H9 (cell line): ENCODE results near the gene IL17A. TPM values are rescaled to one million over a fixed set of nuclear protein-coding genes. Genes with fewer than 3 reads are reported as not detected.

Experiments
- DNase-seq: peaks from one replicate; pipeline ENCODE4 v3.0.0-alpha.2; 2017
- H2AFZ ChIP-seq: one replicate; pipeline ENCODE4 v1.6.1; 2013; ENCODE audit warnings: mild to moderate bottlenecking, low read length, control low read depth, moderate library complexity
- H2AK5ac ChIP-seq: 2 replicates; pipeline ENCODE4 v1.6.1; 2013; ENCODE audit warnings: low read length, control low read depth, mixed read lengths; ENCODE audit not compliant: insufficient read length
- H2BK120ac ChIP-seq: one replicate; pipeline ENCODE4 v1.6.1; 2013; ENCODE audit warnings: low read depth, mild to moderate bottlenecking, low read length, control low read depth, inconsistent platforms; ENCODE audit not compliant: poor library complexity, severe bottlenecking
- H2BK12ac ChIP-seq: 2 replicates; pipeline ENCODE4 v1.6.1; 2013; ENCODE audit warnings: low read length, control low read depth, mixed read lengths, low read depth; ENCODE audit not compliant: insufficient read length
- H2BK15ac ChIP-seq: 2 replicates; pipeline ENCODE4 v1.6.1; 2013; ENCODE audit warnings: low read depth, low read length, control low read depth
- H2BK20ac ChIP-seq: one replicate; pipeline ENCODE4 v1.6.1; 2013; ENCODE audit warnings: low read depth, mild to moderate bottlenecking, low read length, control low read depth, inconsistent platforms; ENCODE audit not compliant: poor library complexity, severe bottlenecking
- H2BK5ac ChIP-seq: 2 replicates; pipeline ENCODE4 v1.6.1; 2013; ENCODE audit warnings: low read length, control low read depth, mixed read lengths; ENCODE audit not compliant: insufficient read length
- H3K14ac ChIP-seq: 2 replicates; pipeline ENCODE4 v1.6.1; 2013; ENCODE audit warnings: low read length, control low read depth; ENCODE audit not compliant: insufficient read depth
- H3K18ac ChIP-seq: 2 replicates; pipeline ENCODE4 v1.6.1; 2013; ENCODE audit warnings: low read depth, mild to moderate bottlenecking, mixed read lengths, low read length, control low read depth; ENCODE audit not compliant: insufficient read length
- H3K23ac ChIP-seq: 2 replicates; pipeline ENCODE4 v1.6.1; 2013; ENCODE audit warnings: low read length, control low read depth, mixed read lengths, low read depth; ENCODE audit not compliant: insufficient read length
- H3K23me2 ChIP-seq: 2 replicates; pipeline ENCODE4 v1.6.1; 2013; ENCODE audit warnings: low read depth, mild to moderate bottlenecking, mixed read lengths, low read length, control low read depth; ENCODE audit not compliant: insufficient read length, poor library complexity, severe bottlenecking
- H3K27ac ChIP-seq: 2 replicates; pipeline ENCODE4 v1.5.1; 2013; ENCODE audit warnings: low read length, control low read depth, mixed read lengths, low read depth; ENCODE audit not compliant: insufficient read length
- H3K27me3 ChIP-seq: 2 replicates; pipeline ENCODE4 v1.6.1; 2013; ENCODE audit warnings: low read length, control low read depth, inconsistent platforms; ENCODE audit not compliant: insufficient read depth
- H3K4ac ChIP-seq: 2 replicates; pipeline ENCODE4 v1.6.1; 2013; ENCODE audit warnings: low read depth, mild to moderate bottlenecking, control low read depth, inconsistent platforms, low read length, moderate library complexity
- H3K4me1 ChIP-seq: 2 replicates; pipeline ENCODE4 v1.6.1; 2013; ENCODE audit warnings: low read length, control low read depth, inconsistent platforms; ENCODE audit not compliant: insufficient read depth
- H3K4me2 ChIP-seq: 2 replicates; pipeline ENCODE4 v1.6.1; 2013; ENCODE audit warnings: low read length, control low read depth, mixed read lengths; ENCODE audit not compliant: insufficient read length, insufficient read depth
- H3K56ac ChIP-seq: 2 replicates; pipeline ENCODE4 v1.6.1; 2013; ENCODE audit warnings: low read depth, mild to moderate bottlenecking, mixed read lengths, low read length, control low read depth; ENCODE audit not compliant: insufficient read length
- H3K79me1 ChIP-seq: 2 replicates; pipeline ENCODE4 v1.6.1; 2013; ENCODE audit warnings: low read depth, mild to moderate bottlenecking, moderate library complexity, low read length, control low read depth, inconsistent platforms; ENCODE audit not compliant: insufficient read depth, poor library complexity, severe bottlenecking
- H3K79me2 ChIP-seq: 2 replicates; pipeline ENCODE4 v1.6.1; 2013; ENCODE audit warnings: low read length, control low read depth, inconsistent platforms; ENCODE audit not compliant: insufficient read depth
- H3K9ac ChIP-seq: 2 replicates; pipeline ENCODE4 v1.6.1; 2013; ENCODE audit warnings: low read length, control low read depth, mixed read lengths; ENCODE audit not compliant: insufficient read length; ENCODE audit errors: extremely low read depth
- H3K9me3 ChIP-seq: one replicate; pipeline ENCODE4 v1.6.1; 2013; ENCODE audit warnings: low read depth, low read length, inconsistent platforms; ENCODE audit not compliant: control insufficient read depth
- H3T11ph ChIP-seq: one replicate; pipeline ENCODE4 v1.6.1; 2013; ENCODE audit warnings: mild to moderate bottlenecking, low read length, control low read depth, inconsistent platforms
- H4K20me1 ChIP-seq: one replicate; pipeline ENCODE4 v1.6.1; 2013; ENCODE audit not compliant: control insufficient read depth, insufficient read length, insufficient read depth
- H4K5ac ChIP-seq: 2 replicates; pipeline ENCODE4 v1.6.1; 2013; ENCODE audit warnings: low read depth, mild to moderate bottlenecking, mixed read lengths, low read length, control low read depth; ENCODE audit not compliant: insufficient read length
- H4K8ac ChIP-seq: replicated peaks from 2 replicates; pipeline ENCODE4 v1.6.1; 2013; ENCODE audit warnings: low read length, control low read depth, mixed read lengths, low read depth; ENCODE audit not compliant: insufficient read length
- H4K91ac ChIP-seq: 2 replicates; pipeline ENCODE4 v1.6.1; 2013; ENCODE audit warnings: low read depth, mild to moderate bottlenecking, moderate library complexity, mixed read lengths, low read length, control low read depth; ENCODE audit not compliant: insufficient read length
- H3K27ac Mint-ChIP-seq, 3 experiments: 2 replicates in 2 of 3; 3 replicates in 1 of 3; pipeline ENCODE4 v1.8.0; 2020 to 2021; ENCODE audit warnings: mixed read lengths in 3 of 3, mild to moderate bottlenecking in 1 of 3, moderate library complexity in 1 of 3
- H3K27me3 Mint-ChIP-seq: 2 replicates; pipeline ENCODE4 v1.8.0; 2021; ENCODE audit warnings: low read depth, mild to moderate bottlenecking, moderate library complexity, mixed read lengths
- H3K36me3 Mint-ChIP-seq, 3 experiments: 2 replicates in 2 of 3; 3 replicates in 1 of 3; pipeline ENCODE4 v1.8.0; 2020 to 2021; ENCODE audit warnings: low read depth in 3 of 3, mixed read lengths in 3 of 3; ENCODE audit not compliant: insufficient read depth in 1 of 3
- H3K4me1 Mint-ChIP-seq, 2 experiments: 2 replicates each; pipeline ENCODE4 v1.8.0; 2020; ENCODE audit warnings: mixed read lengths in 2 of 2
- H3K4me3 Mint-ChIP-seq, 2 experiments: 2 replicates in 1 of 2; 3 replicates in 1 of 2; pipeline ENCODE4 v1.8.0; 2020 to 2021; ENCODE audit warnings: mild to moderate bottlenecking in 2 of 2, mixed read lengths in 2 of 2, moderate library complexity in 1 of 2
- H3K9me3 Mint-ChIP-seq, 2 experiments: 2 replicates in 1 of 2; 3 replicates in 1 of 2; pipeline ENCODE4 v1.8.0; 2020; ENCODE audit warnings: mild to moderate bottlenecking in 2 of 2, mixed read lengths in 2 of 2, moderate library complexity in 1 of 2
- CTCF ChIP-seq: fragments of 200-600 bp; sonication (generic); conservative IDR thresholded peaks from 3 replicates; pipeline ENCODE4 v1.8.0; 2021; ENCODE audit warnings: antibody characterized with exemption, mild to moderate bottlenecking
- WGBS: extraction: QIAGEN DNeasy Blood & Tissue Kit; methylation state at CpG from one replicate; pipeline ENCODE4 v1.1.7; 2013; ENCODE audit warnings: missing lambda C conversion rate, low lambda C conversion rate, mixed read lengths; ENCODE audit not compliant: insufficient read length; ENCODE audit errors: extremely low coverage; 5-methylcytosine and 5-hydroxymethylcytosine counted together
- total RNA-seq: library from RNA; stranded (reverse); gene quantifications from 2 replicates; pipeline ENCODE4 v1.2.1, GENCODE V29; 2021

Gene IL17A
- total RNA-seq, 1 experiment from 2014 or later: not detected

GRCh38 chr6:52201046-52201445, 14.9 kb downstream of the IL17A start:
- Histone ChIP-seq H3K23me2 (no peaks in the 10 kb centered on the region), H3K4ac (no peak overlapping the region), H2BK15ac (no peak overlapping the region), H3K79me2 (no peaks in the 10 kb centered on the region), H3K27ac (no peak overlapping the region), H3K18ac (no peak overlapping the region), H2BK12ac (no peak overlapping the region), H2BK5ac (no peak overlapping the region), H4K20me1 (no peaks in the 10 kb centered on the region), H2AFZ (no peak overlapping the region), H3K14ac (no peak overlapping the region), H2BK20ac (no peak overlapping the region), H4K5ac (no peak overlapping the region), H3T11ph (no peak overlapping the region), H2AK5ac (no peak overlapping the region), H4K91ac (no peak overlapping the region), H3K9me3 (peaks cover 7% of the 10 kb centered on the region), H3K79me1 (no peaks in the 10 kb centered on the region), H3K9ac (no peak overlapping the region), H3K4me2 (no peak overlapping the region), H3K4me1 (no peaks in the 10 kb centered on the region), H3K27me3 (no peaks in the 10 kb centered on the region), H4K8ac (no peak overlapping the region), H3K56ac (no peak overlapping the region), H2BK120ac (no peak overlapping the region), H3K23ac (no peak overlapping the region)
- Mint-ChIP-seq H3K4me1 (no peaks in the 10 kb centered on the region), H3K36me3 (peaks cover 18 to 27% (median 26%) of the 10 kb centered on the region in 3 experiments), H3K4me3 (no peak overlapping the region), H3K27me3 (peaks cover 2% of the 10 kb centered on the region; the same call in 1 of the 2 replicates), H3K27ac (no peak overlapping the region), H3K9me3 (peaks cover 30 to 39% of the 10 kb centered on the region in 2 experiments)
- no peak for TF ChIP-seq CTCF
- no peak for DNase-seq
- WGBS: no CpG with 5 or more reads among the region's 1 CpG
